ENCODE data around the gene USP34. TPM values are rescaled to one million over a fixed set of nuclear protein-coding genes. Genes with fewer than 3 reads are reported as not detected.

The USP34 gene
- total RNA-seq, 4 donors from 2014 or later: 120 to 210 (median 157) TPM

GRCh38 chr2:61179701-61180639, 290.9 kb downstream of the USP34 start:
- peaks cover 0 to 47% of the 10 kb centered on the region in 2 donors for H3K36me3 ChIP-seq
- H3K4me1 ChIP-seq: peaks cover 2 to 57% (median 41%) of the 10 kb centered on the region in 3 donors
- WGBS, 2 donors (ENCODE audit: low coverage in 1 of 2): 42 to 65% methylated on average over 5 to 6 of the region's 14 CpGs
- TF ChIP-seq POLR2A (IDR thresholded peaks at IDR 0.05) (no peak), CTCF (IDR thresholded peaks at IDR 0.05) (no peak), EP300 (IDR thresholded peaks at IDR 0.05) (no peak), POLR2AphosphoS5 (IDR thresholded peaks at IDR 0.05) (peak; percentile 5)
- H3K27ac ChIP-seq: peak overlapping the region; percentile 5 to 98 (median 88)
- peak; percentile 23 for ATAC-seq
- no peaks in the 10 kb centered on the region for H3K9me3 ChIP-seq
- peak overlapping the region in 1 of 2 donors; percentile 95 for H3K4me3 ChIP-seq
- H3K27me3 ChIP-seq: no peaks in the 10 kb centered on the region

DNA sequence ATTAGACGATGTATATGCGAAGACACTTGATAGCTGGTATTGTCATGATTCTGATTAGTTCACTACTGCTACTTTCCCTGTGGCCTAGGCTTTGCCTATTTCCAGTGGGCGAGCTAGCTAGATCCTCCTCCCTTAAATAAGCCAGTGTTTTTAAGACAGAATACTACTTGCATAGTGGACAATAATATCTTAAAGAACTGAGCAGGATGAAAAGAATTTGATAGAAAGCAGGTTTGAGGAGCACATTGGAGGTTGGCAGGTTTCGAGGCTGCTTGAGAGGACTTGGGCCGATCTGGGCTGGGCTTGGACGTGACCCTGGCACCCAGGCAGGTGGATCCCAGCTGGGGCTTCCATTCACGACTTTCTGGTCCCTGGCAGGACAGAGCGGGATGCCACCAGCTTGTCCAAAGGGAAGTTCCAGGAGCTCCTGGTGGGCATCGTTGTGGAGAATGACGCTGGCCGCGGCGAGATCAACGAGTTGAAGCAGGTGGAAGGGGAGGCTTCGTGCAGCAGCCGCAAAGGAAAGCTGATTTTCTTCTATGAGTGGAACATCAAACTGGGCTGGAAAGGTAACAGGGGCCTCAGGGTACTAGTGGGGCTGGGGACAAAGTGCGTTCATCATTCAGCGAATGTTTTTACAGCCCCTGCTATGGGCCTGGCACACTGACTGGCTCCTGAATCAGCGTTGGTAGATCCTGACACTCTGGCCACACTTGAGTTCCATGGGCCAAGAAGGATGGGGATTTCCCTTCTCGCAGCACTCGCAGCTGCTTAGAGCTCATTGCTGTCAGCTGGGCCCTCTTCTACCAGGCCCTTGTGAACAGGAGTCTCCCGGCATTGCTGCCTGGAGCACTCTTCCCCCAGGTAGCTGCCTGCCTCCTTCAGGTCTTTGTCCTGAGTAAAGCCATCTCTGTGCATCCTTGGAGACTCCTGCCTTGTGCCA, 292.0 kb downstream of the USP34 start:
- Histone ChIP-seq H3K27ac (peak overlapping the region; percentile 79 to 98 (median 96)), H3K4me1 (peaks cover 2 to 57% (median 41%) of the 10 kb centered on the region in 3 donors), H3K4me3 (peak overlapping the region in 1 of 2 donors; percentile 95), H3K27me3 (no peaks in the 10 kb centered on the region), H3K36me3 (peaks cover 0 to 36% of the 10 kb centered on the region in 2 donors), H3K9me3 (no peaks in the 10 kb centered on the region)
- no peak for ATAC-seq
- no peak for TF ChIP-seq CTCF (IDR thresholded peaks at IDR 0.05)
- WGBS, 2 donors (ENCODE audit: low coverage in 1 of 2): 81 to 84% methylated on average over 8 to 16 of the region's 22 CpGs

DNA sequence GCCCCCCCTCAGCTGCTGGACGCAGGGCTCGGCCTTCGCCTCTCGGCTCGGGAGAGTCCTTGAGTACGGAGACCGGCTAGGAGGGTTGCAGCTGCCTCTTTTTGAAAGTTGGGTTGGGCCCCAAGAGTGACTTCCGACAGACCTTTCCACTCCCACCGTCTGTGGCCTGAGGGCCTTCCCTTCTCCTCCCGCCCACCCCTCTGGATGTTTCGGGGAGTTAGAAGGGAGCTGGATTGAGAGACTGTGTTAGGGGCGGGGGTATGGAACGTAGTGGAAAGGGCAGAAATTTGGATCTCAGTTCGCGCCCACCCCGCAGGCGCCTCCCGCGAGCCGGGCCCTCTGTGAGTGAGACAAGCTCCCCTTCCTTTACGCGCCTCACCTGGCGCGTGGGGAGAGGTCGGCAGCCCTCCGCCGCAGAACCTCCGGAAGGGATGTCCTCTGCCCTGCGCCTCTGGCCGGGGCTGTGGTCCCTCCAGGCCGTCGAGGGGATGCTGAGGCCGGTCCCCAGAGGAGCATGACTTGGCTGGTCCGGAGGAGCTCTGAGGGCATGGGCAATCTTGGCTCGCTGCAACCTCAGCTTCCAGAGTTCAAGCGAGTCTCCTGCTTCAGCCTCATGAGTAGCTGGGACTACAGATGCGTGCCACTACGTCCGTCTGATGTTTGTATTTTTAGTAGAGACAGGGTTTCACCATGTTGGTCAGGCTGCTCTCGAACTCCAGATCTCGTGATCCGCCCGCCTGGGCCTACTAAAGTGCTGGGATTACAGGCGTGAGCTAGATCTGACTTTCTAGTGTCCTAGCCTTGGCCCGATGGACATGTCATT, 292.9 kb downstream of the USP34 start:
- ATAC-seq: peak; percentile 2
- peaks cover 0 to 26% of the 10 kb centered on the region in 2 donors for H3K36me3 ChIP-seq
- no peaks in the 10 kb centered on the region for H3K9me3 ChIP-seq
- no peaks in the 10 kb centered on the region for H3K27me3 ChIP-seq
- peaks cover 2 to 57% (median 41%) of the 10 kb centered on the region in 3 donors for H3K4me1 ChIP-seq
- H3K27ac ChIP-seq: peak overlapping the region; percentile 79 to 98 (median 96)
- TF ChIP-seq CTCF (IDR thresholded peaks at IDR 0.05): no peak
- TF ChIP-seq POLR2A (IDR thresholded peaks at IDR 0.05): peak in 1 of 2 donors; percentile 3
- WGBS, 2 donors (ENCODE audit: low coverage in 1 of 2): 37 to 48% methylated on average over 11 to 12 of the region's 45 CpGs
- peak overlapping the region; percentile 64 to 95 for H3K4me3 ChIP-seq

- Histone ChIP-seq H3K4me3 (peak overlapping the region; percentile 75 to 95), H3K27me3 (no peaks in the 10 kb centered on the region), H3K36me3 (peaks cover 0 to 17% of the 10 kb centered on the region in 2 donors), H3K4me1 (peaks cover 2 to 51% (median 36%) of the 10 kb centered on the region in 3 donors), H3K27ac (peak overlapping the region; percentile 88 to 98 (median 96)), H3K9me3 (no peaks in the 10 kb centered on the region)
- 0 to 4% methylated on average over 4 to 21 of the region's 111 CpGs for WGBS, 2 donors (ENCODE audit: low coverage in 1 of 2)
- TF ChIP-seq CTCF (IDR thresholded peaks at IDR 0.05) (peak in 3 of 4 experiments; percentile 21 to 42 (median 36)), POLR2A (IDR thresholded peaks at IDR 0.05) (peak; percentile 94 to 96), EP300 (IDR thresholded peaks at IDR 0.05) (peak; percentile 7), POLR2AphosphoS5 (IDR thresholded peaks at IDR 0.05) (peak; percentile 92)
- ATAC-seq: peak; percentile 94
Observed at GRCh38 chr2:61176755-61177726, 293.8 kb downstream of the USP34 start.

Measured in gastroesophageal sphincter (tissue), 4 donors.